Measurements from ENCODE around the gene DLK1.
A peak's percentile ranks its signal among the peaks of the same experiment; 100 is the strongest.

The DLK1 gene

DNA sequence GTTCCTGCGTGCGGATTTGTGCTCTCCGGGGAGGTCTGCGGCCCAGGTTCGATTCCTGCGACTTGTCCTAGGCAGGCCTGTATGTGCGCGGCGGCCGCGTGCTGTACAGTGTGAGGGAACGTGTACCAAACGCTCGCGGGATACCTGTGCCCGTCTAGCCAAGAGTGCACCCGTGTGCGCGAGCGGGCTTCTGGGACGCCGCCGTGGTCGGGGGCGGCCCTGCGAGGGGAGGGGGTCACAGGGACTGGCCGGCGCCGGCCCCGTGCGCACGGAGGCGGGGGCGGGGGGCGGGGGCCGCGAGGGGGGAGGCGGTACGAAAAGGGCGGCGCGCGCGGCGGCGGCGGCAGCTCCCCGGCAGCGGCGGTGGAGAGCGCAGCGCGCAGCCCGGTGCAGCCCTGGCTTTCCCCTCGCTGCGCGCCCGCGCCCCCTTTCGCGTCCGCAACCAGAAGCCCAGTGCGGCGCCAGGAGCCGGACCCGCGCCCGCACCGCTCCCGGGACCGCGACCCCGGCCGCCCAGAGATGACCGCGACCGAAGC, at the start of gene DLK1:
DLK1 (plus strand) TSS at position 343 of the 536 bp plus-strand sequence; CDS start at position 520, 177 bp downstream.
- no peak within 1 kb of the TSS for H3K4me3 Mint-ChIP-seq

DNA sequence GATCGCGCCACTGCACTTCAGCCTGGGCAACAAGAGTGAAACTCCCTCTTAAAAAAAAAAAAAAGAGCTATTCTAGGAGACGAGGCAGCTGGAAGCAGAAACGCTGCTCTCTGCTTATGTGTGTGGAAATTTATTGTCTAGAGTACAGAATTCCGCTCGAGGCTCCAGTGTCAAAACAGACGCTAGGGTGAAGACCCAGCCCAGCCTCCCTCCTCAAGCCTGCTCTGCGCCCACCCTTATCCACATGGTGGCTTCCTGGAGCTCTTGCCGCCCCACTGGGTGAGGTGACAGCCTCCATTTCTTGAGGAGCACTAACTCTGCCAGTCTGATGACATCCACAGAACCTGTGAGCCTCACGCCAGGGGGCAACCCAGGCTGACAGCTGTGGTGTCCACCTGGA, 49.5 kb upstream of the DLK1 start:
- Mint-ChIP-seq H3K36me3 (ENCODE audit: low read depth) (no peaks in the 10 kb centered on the region), H3K4me1 (ENCODE audit: low read depth) (peaks cover 55% of the 10 kb centered on the region), H3K27me3 (peaks cover 23% of the 10 kb centered on the region), H3K9me3 (no peaks in the 10 kb centered on the region), H3K27ac (peak overlapping the region; percentile 60), H3K4me3 (no peak overlapping the region)
- intact Hi-C loops (cut with micrococcal nuclease) = no loop called here

More for the DNA sequence above, at the start of gene DLK1:
- Mint-ChIP-seq H3K9me3 (no peaks in the 10 kb centered on the region), H3K27ac (no peak within 1 kb of the TSS), H3K27me3 (peaks cover 46% of the 10 kb centered on the region), H3K4me1 (ENCODE audit: low read depth) (no peaks in the 10 kb centered on the region), H3K36me3 (ENCODE audit: low read depth) (no peaks in the 10 kb centered on the region)
- intact Hi-C loops (cut with micrococcal nuclease) = no loop called here

DNA sequence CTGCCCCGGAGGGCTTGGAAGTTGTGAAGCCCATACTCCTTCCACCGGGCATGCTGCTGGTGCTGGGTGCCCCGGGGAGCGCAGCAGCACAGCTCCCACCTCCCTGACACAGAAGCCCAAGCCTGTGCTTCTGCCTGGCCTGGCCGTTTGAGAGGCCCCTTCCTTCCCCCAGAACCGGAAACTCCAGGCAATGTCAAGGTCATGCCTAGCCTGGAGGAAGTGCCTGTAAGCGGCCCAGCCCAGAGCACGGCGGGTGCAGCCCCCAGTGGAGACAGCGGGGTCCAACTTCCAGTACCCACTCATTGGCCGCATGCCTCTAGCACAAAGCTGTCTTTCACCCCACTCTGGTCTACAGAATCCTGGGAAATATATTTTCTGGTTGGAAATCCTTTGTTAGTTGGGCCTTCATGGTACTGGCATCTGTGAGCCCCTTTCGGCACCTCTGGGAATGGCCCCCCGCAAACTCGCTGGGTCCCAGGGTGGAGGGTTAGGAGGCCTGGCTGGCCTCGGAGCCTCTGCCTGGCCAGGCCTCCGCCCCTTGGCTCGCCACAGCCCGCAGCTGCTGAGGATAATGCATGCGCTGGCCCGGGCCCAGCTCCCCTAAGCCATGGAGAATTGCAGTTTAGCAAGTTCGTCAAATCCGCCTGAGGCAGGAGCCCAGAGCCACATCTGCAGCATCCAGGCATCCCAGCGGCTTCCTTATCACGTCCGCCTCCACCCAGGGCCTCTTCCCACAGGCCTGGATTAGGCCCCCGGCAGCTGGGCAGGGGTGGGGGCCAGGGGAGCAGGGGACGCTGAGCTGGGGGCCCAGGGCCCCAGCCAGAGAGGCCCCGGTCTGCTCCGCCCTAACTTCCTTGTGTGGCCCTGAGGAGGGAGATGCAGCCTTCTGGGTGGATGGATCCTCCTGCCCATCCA, 48.9 kb upstream of the DLK1 start:
- peaks cover 58% of the 10 kb centered on the region for H3K4me1 Mint-ChIP-seq (ENCODE audit: low read depth)
- H3K36me3 Mint-ChIP-seq (ENCODE audit: low read depth) = no peaks in the 10 kb centered on the region
- no peak overlapping the region for H3K4me3 Mint-ChIP-seq
- no peaks in the 10 kb centered on the region for H3K9me3 Mint-ChIP-seq
- H3K27ac Mint-ChIP-seq = peak overlapping the region; percentile 60
- H3K27me3 Mint-ChIP-seq = peaks cover 16% of the 10 kb centered on the region
- intact Hi-C loops (cut with micrococcal nuclease) = no loop called here

DNA sequence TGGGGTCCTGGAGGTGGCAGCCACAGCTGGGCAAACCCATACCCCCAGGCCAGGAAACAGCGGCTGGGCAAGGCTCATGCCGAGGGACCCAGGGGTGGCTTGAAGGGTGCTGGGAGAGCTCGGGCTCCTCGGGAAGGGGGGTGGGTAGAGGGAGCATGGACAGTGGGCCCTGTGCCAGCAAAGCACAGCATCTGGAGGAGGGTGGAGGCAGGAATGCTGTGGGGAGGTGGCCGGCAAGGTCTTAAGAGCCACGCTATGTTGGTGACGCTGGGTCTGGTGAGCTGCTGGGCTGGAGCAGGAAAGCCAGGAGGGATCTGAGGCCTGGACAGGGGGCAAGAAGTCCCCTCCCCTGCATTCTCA, 48.2 kb upstream of the DLK1 start:
- H3K4me3 Mint-ChIP-seq = no peak overlapping the region
- H3K9me3 Mint-ChIP-seq = no peaks in the 10 kb centered on the region
- H3K36me3 Mint-ChIP-seq (ENCODE audit: low read depth) = no peaks in the 10 kb centered on the region
- no peak overlapping the region for H3K27ac Mint-ChIP-seq
- peaks cover 59% of the 10 kb centered on the region for H3K4me1 Mint-ChIP-seq (ENCODE audit: low read depth)
- H3K27me3 Mint-ChIP-seq = peaks cover 10% of the 10 kb centered on the region
- intact Hi-C loops (cut with micrococcal nuclease) = no loop called here

DNA sequence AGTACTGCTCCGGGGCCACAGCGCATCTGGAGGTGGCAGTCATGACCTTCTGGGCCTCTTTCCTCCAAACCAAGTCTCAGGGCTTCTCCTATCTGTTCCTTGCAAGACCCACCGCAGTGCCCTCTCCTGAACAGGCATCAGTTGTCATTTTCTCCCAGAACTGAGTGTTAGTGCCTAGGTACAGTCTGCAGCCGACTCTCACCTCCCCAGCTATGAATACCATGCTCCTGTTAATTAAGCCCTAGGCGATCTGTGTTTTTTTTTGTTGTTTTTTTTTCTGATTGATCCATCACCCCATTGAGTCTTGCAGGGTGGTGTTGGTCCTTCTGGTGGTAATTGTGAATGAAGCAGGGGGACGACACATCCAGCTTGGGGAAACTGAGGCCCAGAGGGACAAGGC, 47.5 kb upstream of the DLK1 start:
- Mint-ChIP-seq H3K4me3 (no peak overlapping the region), H3K9me3 (no peaks in the 10 kb centered on the region), H3K36me3 (ENCODE audit: low read depth) (no peaks in the 10 kb centered on the region), H3K4me1 (ENCODE audit: low read depth) (peaks cover 65% of the 10 kb centered on the region), H3K27me3 (peaks cover 5% of the 10 kb centered on the region), H3K27ac (no peak overlapping the region)
- intact Hi-C loops (cut with micrococcal nuclease) = no loop called here

DNA sequence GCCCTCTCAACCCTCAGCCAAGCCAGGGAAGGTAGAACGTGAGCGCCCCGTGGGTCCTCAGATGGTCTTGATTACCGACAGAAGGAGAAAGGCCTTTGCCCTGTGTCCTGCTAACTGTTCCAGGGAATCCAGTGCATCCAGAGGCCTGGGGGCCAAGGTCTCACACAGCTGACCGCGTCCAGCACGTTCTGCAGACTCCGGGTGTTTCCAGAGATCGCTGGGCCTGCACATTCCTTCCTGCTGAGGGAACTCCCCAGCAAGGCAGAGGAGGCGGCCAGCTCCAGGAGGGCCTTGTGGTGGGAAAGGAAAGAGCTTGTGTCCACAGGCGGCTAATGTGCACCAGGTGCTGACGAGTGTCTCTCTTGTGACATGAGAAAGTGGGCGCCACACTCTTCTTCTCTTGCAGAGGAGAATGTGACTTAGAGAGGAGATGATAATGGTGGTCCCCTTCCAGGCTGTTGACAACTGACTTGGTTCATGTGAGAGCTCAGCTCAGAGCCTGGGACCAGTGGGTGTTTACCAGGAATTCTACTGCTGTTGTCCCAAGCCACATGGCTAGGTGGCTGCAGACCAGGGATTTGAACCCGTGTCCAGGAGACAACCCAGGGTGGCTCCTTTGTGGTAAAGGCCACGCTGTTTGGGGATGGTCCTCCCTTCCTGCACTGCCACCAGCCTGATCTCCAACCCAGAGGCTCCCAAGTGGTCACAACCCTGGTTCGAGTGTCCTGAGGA, 46.8 kb upstream of the DLK1 start:
- H3K27me3 Mint-ChIP-seq = peaks cover 1% of the 10 kb centered on the region
- no peak overlapping the region for H3K4me3 Mint-ChIP-seq
- intact Hi-C loops (cut with micrococcal nuclease) = no loop called here
- H3K4me1 Mint-ChIP-seq (ENCODE audit: low read depth) = peaks cover 71% of the 10 kb centered on the region
- H3K9me3 Mint-ChIP-seq = no peaks in the 10 kb centered on the region
- H3K27ac Mint-ChIP-seq = no peak overlapping the region
- no peaks in the 10 kb centered on the region for H3K36me3 Mint-ChIP-seq (ENCODE audit: low read depth)

DNA sequence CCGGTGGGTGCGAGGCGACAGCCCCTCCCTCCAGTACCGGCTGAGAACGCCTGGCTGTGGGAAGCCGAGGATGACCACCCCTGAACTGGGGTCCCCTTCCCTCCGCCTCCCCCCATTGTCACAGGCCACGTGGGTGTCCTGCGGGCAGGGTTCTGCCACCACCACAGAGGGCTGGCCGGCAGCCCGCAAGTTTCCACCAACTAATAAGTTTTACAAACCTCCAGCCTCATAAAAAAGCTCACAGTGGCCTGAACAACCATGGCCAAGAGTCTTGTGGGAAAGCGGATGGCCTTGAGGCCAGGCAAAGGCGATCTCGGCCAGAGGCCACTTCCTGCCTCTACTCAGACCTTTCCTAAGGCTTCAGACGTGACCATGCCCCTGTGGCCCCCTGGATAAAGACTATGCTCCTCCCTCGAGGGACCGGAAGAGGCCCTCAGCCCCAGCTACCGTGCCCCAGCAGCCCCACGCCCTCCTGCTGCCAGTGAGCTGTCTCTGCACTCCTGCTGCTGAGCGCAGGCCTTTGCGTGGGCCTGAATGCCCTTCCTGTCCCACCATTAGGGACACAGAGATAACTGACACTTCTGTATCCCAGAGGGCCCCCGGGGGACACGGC, 46.1 kb upstream of the DLK1 start:
- no peaks in the 10 kb centered on the region for H3K36me3 Mint-ChIP-seq (ENCODE audit: low read depth)
- intact Hi-C loops (cut with micrococcal nuclease) = no loop called here
- H3K27me3 Mint-ChIP-seq = peaks cover 1% of the 10 kb centered on the region
- no peak overlapping the region for H3K4me3 Mint-ChIP-seq
- peak overlapping the region; percentile 65 for H3K27ac Mint-ChIP-seq
- H3K4me1 Mint-ChIP-seq (ENCODE audit: low read depth) = peaks cover 76% of the 10 kb centered on the region
- no peaks in the 10 kb centered on the region for H3K9me3 Mint-ChIP-seq

DNA sequence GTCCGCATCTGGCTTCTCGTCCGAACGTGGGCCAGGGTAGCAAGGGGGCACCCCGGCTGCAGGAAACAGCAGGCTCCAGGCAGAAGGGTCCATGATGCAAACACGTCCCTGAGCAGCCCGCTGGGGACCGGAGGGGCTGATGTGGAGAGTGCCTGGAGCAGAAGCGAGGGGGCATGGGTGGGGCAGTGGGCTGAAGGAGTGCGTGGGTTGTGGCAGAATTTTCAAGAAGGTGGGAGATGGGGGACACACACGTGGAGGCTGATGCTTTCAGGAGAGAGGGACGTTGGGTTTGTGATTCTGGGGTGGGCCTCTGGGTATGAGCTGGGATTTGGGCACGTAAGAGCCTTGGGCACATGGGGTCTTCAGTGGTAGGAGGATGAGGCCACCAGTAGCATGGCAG, 45.6 kb upstream of the DLK1 start:
- peaks cover 74% of the 10 kb centered on the region for H3K4me1 Mint-ChIP-seq (ENCODE audit: low read depth)
- H3K9me3 Mint-ChIP-seq = no peaks in the 10 kb centered on the region
- peaks cover 1% of the 10 kb centered on the region for H3K27me3 Mint-ChIP-seq
- H3K27ac Mint-ChIP-seq = peak overlapping the region; percentile 65
- no peak overlapping the region for H3K4me3 Mint-ChIP-seq
- no peaks in the 10 kb centered on the region for H3K36me3 Mint-ChIP-seq (ENCODE audit: low read depth)
- intact Hi-C loops (cut with micrococcal nuclease) = no loop called here

DNA sequence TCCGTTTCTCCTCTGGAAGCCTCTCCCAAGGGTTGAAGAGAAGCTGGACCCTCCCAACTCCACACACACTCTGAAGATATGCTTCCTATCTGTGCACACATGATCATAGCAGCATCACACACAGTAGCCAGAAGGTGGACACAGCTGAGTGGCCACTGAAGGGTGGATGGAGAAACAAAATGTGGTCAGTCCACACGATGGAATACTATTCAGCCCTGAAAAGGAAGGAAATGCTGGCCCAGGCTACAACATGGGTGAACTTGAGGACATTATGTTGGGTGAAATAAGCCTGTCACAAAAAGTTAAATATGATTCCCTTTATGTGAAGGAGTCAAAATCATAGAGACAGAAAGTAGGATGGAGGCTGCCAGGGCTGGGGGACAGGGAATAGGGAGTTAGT, 43.9 kb upstream of the DLK1 start:
- Mint-ChIP-seq H3K4me3 (no peak overlapping the region), H3K27ac (no peak overlapping the region), H3K4me1 (ENCODE audit: low read depth) (peaks cover 58% of the 10 kb centered on the region), H3K9me3 (no peaks in the 10 kb centered on the region), H3K27me3 (peaks cover 1% of the 10 kb centered on the region), H3K36me3 (ENCODE audit: low read depth) (no peaks in the 10 kb centered on the region)
- intact Hi-C loops (cut with micrococcal nuclease) = no loop called here

DNA sequence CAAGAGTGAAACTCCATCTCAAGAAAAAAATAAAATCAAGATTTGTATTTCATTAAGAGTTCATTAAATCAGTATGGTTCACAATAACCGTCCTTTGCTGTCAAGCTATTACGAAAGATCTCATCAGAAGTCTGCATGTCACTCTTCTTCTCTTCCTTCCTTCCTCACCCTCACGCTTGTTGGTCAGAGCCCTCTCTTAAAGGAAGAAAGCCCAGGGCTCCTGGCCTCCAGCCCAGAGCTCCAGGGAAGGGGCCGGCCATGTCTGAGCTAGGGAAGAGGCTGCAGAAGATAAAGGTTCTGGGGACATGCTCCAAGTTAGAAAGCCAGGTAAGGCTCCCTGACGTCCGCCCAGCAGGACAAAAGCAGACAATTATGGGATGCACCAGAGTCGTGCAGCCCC, 43.1 kb upstream of the DLK1 start:
- Mint-ChIP-seq H3K27me3 (peaks cover 1% of the 10 kb centered on the region), H3K27ac (no peak overlapping the region), H3K36me3 (ENCODE audit: low read depth) (no peaks in the 10 kb centered on the region), H3K4me1 (ENCODE audit: low read depth) (peaks cover 51% of the 10 kb centered on the region), H3K9me3 (no peaks in the 10 kb centered on the region), H3K4me3 (no peak overlapping the region)
- intact Hi-C loops (cut with micrococcal nuclease) = no loop called here

DNA sequence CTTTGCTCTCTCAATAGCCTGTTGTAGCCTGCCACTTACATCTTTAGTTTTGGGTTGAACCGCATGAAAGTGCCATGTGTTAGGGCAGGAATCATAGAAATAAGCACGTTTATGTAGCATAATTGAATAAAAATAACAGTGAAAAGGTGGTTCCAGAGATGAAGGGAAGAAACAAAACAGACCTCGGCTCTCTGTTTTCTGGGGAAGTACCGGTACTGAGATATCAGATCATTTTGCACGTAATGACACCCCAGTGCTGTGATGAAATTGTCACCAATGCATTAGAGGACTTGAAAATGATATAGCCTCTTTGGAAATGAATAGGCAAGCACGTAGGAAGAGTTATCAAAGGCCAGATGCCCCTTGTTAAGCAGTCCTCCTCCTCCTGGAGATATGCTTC, 42.5 kb upstream of the DLK1 start:
- Mint-ChIP-seq H3K36me3 (ENCODE audit: low read depth) (no peaks in the 10 kb centered on the region), H3K27ac (no peak overlapping the region), H3K27me3 (peaks cover 1% of the 10 kb centered on the region), H3K4me3 (no peak overlapping the region), H3K4me1 (ENCODE audit: low read depth) (peaks cover 49% of the 10 kb centered on the region), H3K9me3 (no peaks in the 10 kb centered on the region)
- intact Hi-C loops (cut with micrococcal nuclease) = no loop called here

DNA sequence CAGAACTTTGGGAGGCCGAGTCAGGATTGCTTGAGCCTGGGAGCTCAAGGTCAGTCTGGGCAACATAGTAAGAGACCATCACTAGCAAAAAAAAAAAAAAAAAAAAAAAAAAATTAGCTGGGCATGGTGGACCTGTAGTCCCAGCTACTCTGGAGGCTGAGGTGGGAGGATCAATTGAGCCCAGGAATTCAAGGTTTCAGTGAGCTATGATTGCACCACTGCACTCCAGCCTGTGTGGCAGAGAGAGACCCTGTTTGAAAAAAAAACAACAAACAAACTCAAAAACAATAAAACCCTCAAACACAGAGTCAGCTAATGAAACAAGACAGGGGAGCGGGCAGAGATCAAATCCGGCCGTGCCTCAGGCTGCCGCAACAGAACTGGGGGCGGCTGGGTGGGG, 41.7 kb upstream of the DLK1 start:
- intact Hi-C loops (cut with micrococcal nuclease) = no loop called here
- Mint-ChIP-seq H3K4me1 (ENCODE audit: low read depth) (peaks cover 41% of the 10 kb centered on the region), H3K36me3 (ENCODE audit: low read depth) (no peaks in the 10 kb centered on the region)

DNA sequence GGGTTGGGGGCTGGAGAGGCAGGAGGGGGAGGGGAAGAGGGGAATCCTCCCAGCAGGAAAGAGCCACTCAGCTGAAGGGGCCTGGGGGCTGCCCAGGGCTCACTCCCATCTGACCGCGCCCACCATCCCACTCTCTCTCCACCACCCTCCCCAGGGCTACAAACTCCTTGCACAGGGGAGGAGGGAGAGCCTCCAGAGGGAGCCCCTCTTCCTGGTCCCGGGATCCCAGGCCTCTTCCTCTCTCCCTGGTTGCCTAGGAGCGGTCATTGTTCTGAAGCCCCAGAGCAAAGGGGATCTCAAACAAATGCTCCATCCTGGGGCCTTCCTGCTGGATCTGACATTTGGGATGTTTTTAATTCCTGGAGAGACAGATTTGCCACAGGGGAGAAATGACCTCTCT, 39.8 kb upstream of the DLK1 start:
- Mint-ChIP-seq H3K27ac (no peak overlapping the region), H3K27me3 (no peaks in the 10 kb centered on the region), H3K4me1 (ENCODE audit: low read depth) (peaks cover 26% of the 10 kb centered on the region), H3K4me3 (no peak overlapping the region), H3K9me3 (no peaks in the 10 kb centered on the region), H3K36me3 (ENCODE audit: low read depth) (no peaks in the 10 kb centered on the region)
- intact Hi-C loops (cut with micrococcal nuclease) = no loop called here

More for the DNA sequence above, 41.7 kb upstream of the DLK1 start:
- Mint-ChIP-seq H3K27me3 (peaks cover 1% of the 10 kb centered on the region), H3K27ac (no peak overlapping the region), H3K9me3 (no peaks in the 10 kb centered on the region), H3K4me3 (no peak overlapping the region)

DNA sequence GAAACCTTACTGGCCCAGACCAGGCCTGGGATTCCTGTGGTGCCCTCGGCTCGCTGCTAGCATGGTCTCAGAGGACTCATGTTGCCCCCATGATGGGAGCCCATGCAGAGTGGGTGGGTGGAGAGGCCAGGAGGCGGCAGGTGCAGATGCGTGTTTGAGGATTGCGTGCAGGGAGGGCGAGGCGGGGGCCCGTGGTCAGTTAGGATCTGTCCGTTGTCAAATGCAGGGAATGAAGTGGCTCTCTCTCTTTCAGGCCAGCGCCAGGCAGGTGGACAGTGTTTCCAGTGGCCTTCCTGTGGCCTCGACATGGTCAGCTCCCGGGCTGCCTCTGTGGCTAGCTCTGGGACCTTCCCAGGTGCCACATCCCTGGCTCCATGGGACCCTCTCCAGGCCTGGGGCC, 39.3 kb upstream of the DLK1 start:
- Mint-ChIP-seq H3K27ac (no peak overlapping the region), H3K36me3 (ENCODE audit: low read depth) (no peaks in the 10 kb centered on the region), H3K4me3 (no peak overlapping the region), H3K9me3 (no peaks in the 10 kb centered on the region), H3K4me1 (ENCODE audit: low read depth) (peaks cover 26% of the 10 kb centered on the region), H3K27me3 (no peaks in the 10 kb centered on the region)
- intact Hi-C loops (cut with micrococcal nuclease) = no loop called here

All from dendritic cell treated with granulocyte-macrophage colony-stimulating factor and Interleukin-4, amounts not matched to agents 40 ng/mL and 50 ng/mL, for 4 days (primary cell).